ENCODE results near the gene ZDHHC1.

DNA sequence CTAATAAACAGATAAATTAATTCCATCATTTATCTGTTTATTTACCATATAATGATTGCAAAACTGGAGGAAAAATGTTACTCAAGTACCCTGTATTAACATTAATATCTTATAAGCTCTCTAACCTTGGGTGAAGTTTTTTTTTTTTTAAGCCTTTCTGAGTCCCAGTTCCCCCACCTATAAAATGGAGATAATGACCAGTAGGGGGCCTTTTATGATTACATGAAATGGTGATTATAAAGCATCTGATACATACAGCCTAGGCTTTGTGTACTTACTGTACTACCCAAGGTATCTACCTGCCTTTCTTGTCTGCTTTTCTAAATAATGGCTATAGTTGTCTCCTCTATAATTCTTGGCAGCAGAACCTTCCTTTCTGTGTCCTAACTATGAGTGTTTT is 67.1 kb downstream of the ZDHHC1 start:
- TF ChIP-seq, protein P1, sequence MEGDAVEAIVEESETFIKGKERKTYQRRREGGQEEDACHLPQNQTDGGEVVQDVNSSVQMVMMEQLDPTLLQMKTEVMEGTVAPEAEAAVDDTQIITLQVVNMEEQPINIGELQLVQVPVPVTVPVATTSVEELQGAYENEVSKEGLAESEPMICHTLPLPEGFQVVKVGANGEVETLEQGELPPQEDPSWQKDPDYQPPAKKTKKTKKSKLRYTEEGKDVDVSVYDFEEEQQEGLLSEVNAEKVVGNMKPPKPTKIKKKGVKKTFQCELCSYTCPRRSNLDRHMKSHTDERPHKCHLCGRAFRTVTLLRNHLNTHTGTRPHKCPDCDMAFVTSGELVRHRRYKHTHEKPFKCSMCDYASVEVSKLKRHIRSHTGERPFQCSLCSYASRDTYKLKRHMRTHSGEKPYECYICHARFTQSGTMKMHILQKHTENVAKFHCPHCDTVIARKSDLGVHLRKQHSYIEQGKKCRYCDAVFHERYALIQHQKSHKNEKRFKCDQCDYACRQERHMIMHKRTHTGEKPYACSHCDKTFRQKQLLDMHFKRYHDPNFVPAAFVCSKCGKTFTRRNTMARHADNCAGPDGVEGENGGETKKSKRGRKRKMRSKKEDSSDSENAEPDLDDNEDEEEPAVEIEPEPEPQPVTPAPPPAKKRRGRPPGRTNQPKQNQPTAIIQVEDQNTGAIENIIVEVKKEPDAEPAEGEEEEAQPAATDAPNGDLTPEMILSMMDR (IDR thresholded peaks at IDR 0.05) = peak in 5 of 6 experiments; percentile 12 to 53 (median 35)
- TF ChIP-seq POLR2A (IDR thresholded peaks at IDR 0.05) = no peak
